Measurements from ENCODE around the gene SLC1A4.

- no peak for TF ChIP-seq YY1 (IDR thresholded peaks at IDR 0.05; ENCODE audit: insufficient read depth, insufficient read length)
- no peak for TF ChIP-seq ZNF274 (IDR thresholded peaks at IDR 0.05; ENCODE audit: low read depth, low read length)
Observed at GRCh38 chr2:65067806-65068553, 78.8 kb downstream of the SLC1A4 start.

Measured in NT2/D1 (cell line).